HepG2 (cell line): ENCODE results near the gene CEP83.

Experiments
- KLF13 ChIP-seq: sonication (generic); formaldehyde crosslinking; IDR thresholded peaks from 2 replicates; pipeline ENCODE4 v1.4.0; 2020; ENCODE audit warnings: mild to moderate bottlenecking, missing genetic modification reagents
- SMAD1 ChIP-seq: sonication (generic); formaldehyde crosslinking; IDR thresholded peaks from 2 replicates; pipeline ENCODE4 v1.4.0; 2020; ENCODE audit warnings: missing genetic modification reagents, low read depth, mild to moderate bottlenecking, borderline replicate concordance

- TF ChIP-seq SMAD1 (CRISPR knock-in tag) (no peak), KLF13 (CRISPR knock-in tag) (no peak)
Observed at GRCh38 chr12:94326727-94327126, 132.9 kb downstream of the CEP83 start.
